WTC11 (cell line): ENCODE data around the gene ALPI. TPM values are rescaled to one million over a fixed set of nuclear protein-coding genes. Genes with fewer than 3 reads are reported as not detected.

Source experiments
- ATF2 ChIP-seq: sonication (generic); formaldehyde crosslinking; IDR thresholded peaks from 2 replicates; pipeline ENCODE4 v1.8.1; 2022; ENCODE audit warnings: low read depth, missing genetic modification reagents, borderline replicate concordance
- CDX4 ChIP-seq: fragments of 250-450 bp; sonication (Bioruptor Pico); IDR thresholded peaks from 2 replicates; pipeline ENCODE4 v1.9.0; 2021; ENCODE audit warnings: moderate library complexity, mild to moderate bottlenecking, inconsistent platforms, borderline replicate concordance
- ELF4 ChIP-seq: sonication (generic); formaldehyde crosslinking; IDR thresholded peaks from 2 replicates; pipeline ENCODE4 v1.8.1; 2022; ENCODE audit warnings: low read depth, mild to moderate bottlenecking, moderate library complexity, missing genetic modification reagents
- ESRRA ChIP-seq: sonication (generic); formaldehyde crosslinking; IDR thresholded peaks from 2 replicates; pipeline ENCODE4 v1.8.1; 2022; ENCODE audit warnings: mild to moderate bottlenecking, missing genetic modification reagents, borderline replicate concordance
- GRHL2 ChIP-seq: fragments of 250-450 bp; sonication (Bioruptor Pico); IDR thresholded peaks from 2 replicates; pipeline ENCODE4 v1.8.0; 2022; ENCODE audit warnings: mild to moderate bottlenecking, moderate library complexity; ENCODE audit not compliant: insufficient replicate concordance, severe bottlenecking
- JAZF1 ChIP-seq: fragments of 250-450 bp; sonication (Bioruptor Pico); IDR thresholded peaks from 2 replicates; pipeline ENCODE4 v1.9.0; 2021; ENCODE audit warnings: moderate library complexity, mild to moderate bottlenecking, inconsistent platforms
- MYBL2 ChIP-seq: sonication (generic); formaldehyde crosslinking; IDR thresholded peaks from 2 replicates; pipeline ENCODE4 v1.8.1; 2023; ENCODE audit warnings: mild to moderate bottlenecking, moderate library complexity, missing genetic modification reagents
- NFYB ChIP-seq: sonication (generic); formaldehyde crosslinking; conservative IDR thresholded peaks from 2 replicates; pipeline ENCODE4 v1.8.0; 2022; ENCODE audit warnings: low read depth, missing genetic modification reagents
- NR1H2 ChIP-seq: sonication (generic); formaldehyde crosslinking; IDR thresholded peaks from 2 replicates; pipeline ENCODE4 v1.9.0; 2021; ENCODE audit warnings: mild to moderate bottlenecking, moderate library complexity, missing genetic modification reagents
- PREB ChIP-seq: sonication (generic); formaldehyde crosslinking; IDR thresholded peaks from 2 replicates; pipeline ENCODE4 v1.8.1; 2022; ENCODE audit warnings: mild to moderate bottlenecking, missing genetic modification reagents, moderate library complexity, borderline replicate concordance
- SOX15 ChIP-seq: fragments of 250-450 bp; sonication (Bioruptor Pico); IDR thresholded peaks from 2 replicates; pipeline ENCODE4 v1.9.0; 2021; ENCODE audit warnings: mild to moderate bottlenecking
- SP1 ChIP-seq: sonication (generic); formaldehyde crosslinking; conservative IDR thresholded peaks from 2 replicates; pipeline ENCODE4 v1.8.1; 2022; ENCODE audit warnings: missing genetic modification reagents
- ZBTB21 ChIP-seq: sonication (generic); formaldehyde crosslinking; IDR thresholded peaks from 2 replicates; pipeline ENCODE4 v1.8.1; 2023; ENCODE audit warnings: mild to moderate bottlenecking, missing genetic modification reagents, borderline replicate concordance
- ZMAT4 ChIP-seq: fragments of 250-450 bp; sonication (Bioruptor Pico); IDR thresholded peaks from 2 replicates; pipeline ENCODE4 v1.9.0; 2021; ENCODE audit warnings: mild to moderate bottlenecking
- ZNF121 ChIP-seq: sonication (generic); formaldehyde crosslinking; IDR thresholded peaks from 2 replicates; pipeline ENCODE4 v1.8.0; 2023; ENCODE audit warnings: missing genetic modification reagents
- ZNF138 ChIP-seq: sonication (generic); formaldehyde crosslinking; conservative IDR thresholded peaks from 2 replicates; pipeline ENCODE4 v1.8.1; 2022; ENCODE audit warnings: mild to moderate bottlenecking, moderate library complexity, missing genetic modification reagents
- ZNF281 ChIP-seq: sonication (generic); formaldehyde crosslinking; IDR thresholded peaks from 2 replicates; pipeline ENCODE4 v1.8.0; 2023; ENCODE audit warnings: mild to moderate bottlenecking, missing genetic modification reagents
- ZNF317 ChIP-seq: sonication (generic); formaldehyde crosslinking; IDR thresholded peaks from 2 replicates; pipeline ENCODE4 v1.8.1; 2023; ENCODE audit warnings: low read depth, mild to moderate bottlenecking, moderate library complexity, missing genetic modification reagents, borderline replicate concordance
- total RNA-seq: library from RNA; stranded (reverse); gene quantifications from 3 replicates; pipeline ENCODE4 v1.2.3, GENCODE V29; 2021
- TF ChIP-seq, protein P1 (sequence below): sonication (generic); formaldehyde crosslinking; IDR thresholded peaks from 2 replicates; pipeline ENCODE4 v1.8.0; 2022; ENCODE audit warnings: mild to moderate bottlenecking, missing genetic modification reagents
- TF ChIP-seq, protein P2 (sequence below): fragments of 250-450 bp; sonication (Bioruptor Pico); IDR thresholded peaks from 2 replicates; pipeline ENCODE4 v1.8.0; 2021; ENCODE audit warnings: mild to moderate bottlenecking
- TF ChIP-seq, protein P3 (sequence below): fragments of 250-450 bp; sonication (Bioruptor Pico); IDR thresholded peaks from 2 replicates; pipeline ENCODE4 v1.9.0; 2021; ENCODE audit warnings: mild to moderate bottlenecking, borderline replicate concordance
- TF ChIP-seq, protein P4 (sequence below): sonication (generic); formaldehyde crosslinking; IDR thresholded peaks from 2 replicates; pipeline ENCODE4 v1.8.0; 2022; ENCODE audit warnings: mild to moderate bottlenecking, missing genetic modification reagents

The ALPI gene
- total RNA-seq, 1 experiment from 2014 or later, result not detected

DNA sequence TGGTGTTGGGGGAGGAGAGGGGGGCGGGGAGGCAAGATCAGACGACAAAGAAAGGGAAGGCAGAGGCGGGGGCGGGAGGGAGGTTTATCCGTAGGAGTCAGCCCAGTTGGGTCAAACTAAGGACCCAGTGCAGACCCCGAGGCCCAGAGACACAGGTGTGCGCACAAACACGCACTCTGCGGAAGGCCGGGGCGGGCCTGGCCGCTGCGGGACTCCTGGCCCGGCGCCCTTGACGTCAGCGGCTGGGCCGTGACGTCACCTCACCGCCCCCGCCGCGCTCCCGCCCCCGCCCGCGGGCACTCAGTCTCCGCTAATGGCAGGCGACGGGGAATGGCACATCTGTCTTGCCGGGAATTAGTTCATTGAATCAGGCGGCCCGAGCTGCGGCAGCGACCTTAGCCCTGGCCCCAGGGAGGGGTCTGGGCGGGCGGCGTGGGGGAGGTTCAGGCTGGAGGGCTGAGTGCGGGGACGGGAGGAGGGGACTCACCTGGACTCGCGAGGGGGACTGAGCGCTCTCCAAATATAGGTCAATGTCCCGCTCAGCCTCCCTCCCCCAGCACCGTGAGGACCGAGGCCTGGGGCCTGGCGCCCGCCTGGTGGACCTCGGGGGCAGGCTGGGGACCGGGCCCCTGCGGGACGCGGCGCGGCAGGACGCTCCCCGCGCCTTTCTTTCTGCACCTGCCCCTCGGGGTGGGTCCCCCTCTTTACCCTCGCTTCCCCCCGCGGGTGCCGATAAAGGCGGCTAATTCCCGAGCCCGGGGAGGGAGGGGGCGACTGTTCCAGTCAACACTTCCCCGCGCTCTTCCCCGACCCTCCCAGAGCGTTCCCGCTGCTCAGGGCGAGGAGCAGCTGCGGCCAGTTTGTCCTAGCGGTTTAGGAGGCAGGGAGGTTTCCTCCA is 47.2 kb downstream of the ALPI start (continued):
- TF ChIP-seq ZBTB21 (CRISPR knock-in tag) (peak; percentile 99), CDX4 (CRISPR knock-in tag) (no peak), ZNF121 (no peak), MYBL2 (CRISPR knock-in tag) (no peak), ESRRA (CRISPR knock-in tag) (no peak), NFYB (CRISPR knock-in tag) (no peak), ZNF138 (CRISPR knock-in tag) (no peak), JAZF1 (CRISPR knock-in tag) (no peak), ZNF281 (CRISPR knock-in tag) (no peak), PREB (no peak), GRHL2 (no peak), ZMAT4 (CRISPR knock-in tag) (no peak), ELF4 (CRISPR knock-in tag) (no peak), NR1H2 (CRISPR knock-in tag) (no peak), SOX15 (CRISPR knock-in tag) (no peak), ZNF317 (CRISPR knock-in tag) (no peak), SP1 (0 out of 2 replicates have a peak, but pooled peaks have one; percentile 15), ATF2 (CRISPR knock-in tag) (no peak)
- TF ChIP-seq, protein P1, sequence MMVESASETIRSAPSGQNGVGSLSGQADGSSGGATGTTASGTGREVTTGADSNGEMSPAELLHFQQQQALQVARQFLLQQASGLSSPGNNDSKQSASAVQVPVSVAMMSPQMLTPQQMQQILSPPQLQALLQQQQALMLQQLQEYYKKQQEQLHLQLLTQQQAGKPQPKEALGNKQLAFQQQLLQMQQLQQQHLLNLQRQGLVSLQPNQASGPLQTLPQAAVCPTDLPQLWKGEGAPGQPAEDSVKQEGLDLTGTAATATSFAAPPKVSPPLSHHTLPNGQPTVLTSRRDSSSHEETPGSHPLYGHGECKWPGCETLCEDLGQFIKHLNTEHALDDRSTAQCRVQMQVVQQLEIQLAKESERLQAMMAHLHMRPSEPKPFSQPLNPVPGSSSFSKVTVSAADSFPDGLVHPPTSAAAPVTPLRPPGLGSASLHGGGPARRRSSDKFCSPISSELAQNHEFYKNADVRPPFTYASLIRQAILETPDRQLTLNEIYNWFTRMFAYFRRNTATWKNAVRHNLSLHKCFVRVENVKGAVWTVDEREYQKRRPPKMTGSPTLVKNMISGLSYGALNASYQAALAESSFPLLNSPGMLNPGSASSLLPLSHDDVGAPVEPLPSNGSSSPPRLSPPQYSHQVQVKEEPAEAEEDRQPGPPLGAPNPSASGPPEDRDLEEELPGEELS (CRISPR knock-in tag), result no peak
- TF ChIP-seq, protein P2, sequence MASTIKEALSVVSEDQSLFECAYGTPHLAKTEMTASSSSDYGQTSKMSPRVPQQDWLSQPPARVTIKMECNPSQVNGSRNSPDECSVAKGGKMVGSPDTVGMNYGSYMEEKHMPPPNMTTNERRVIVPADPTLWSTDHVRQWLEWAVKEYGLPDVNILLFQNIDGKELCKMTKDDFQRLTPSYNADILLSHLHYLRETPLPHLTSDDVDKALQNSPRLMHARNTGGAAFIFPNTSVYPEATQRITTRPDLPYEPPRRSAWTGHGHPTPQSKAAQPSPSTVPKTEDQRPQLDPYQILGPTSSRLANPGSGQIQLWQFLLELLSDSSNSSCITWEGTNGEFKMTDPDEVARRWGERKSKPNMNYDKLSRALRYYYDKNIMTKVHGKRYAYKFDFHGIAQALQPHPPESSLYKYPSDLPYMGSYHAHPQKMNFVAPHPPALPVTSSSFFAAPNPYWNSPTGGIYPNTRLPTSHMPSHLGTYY, result no peak
- TF ChIP-seq, protein P3, sequence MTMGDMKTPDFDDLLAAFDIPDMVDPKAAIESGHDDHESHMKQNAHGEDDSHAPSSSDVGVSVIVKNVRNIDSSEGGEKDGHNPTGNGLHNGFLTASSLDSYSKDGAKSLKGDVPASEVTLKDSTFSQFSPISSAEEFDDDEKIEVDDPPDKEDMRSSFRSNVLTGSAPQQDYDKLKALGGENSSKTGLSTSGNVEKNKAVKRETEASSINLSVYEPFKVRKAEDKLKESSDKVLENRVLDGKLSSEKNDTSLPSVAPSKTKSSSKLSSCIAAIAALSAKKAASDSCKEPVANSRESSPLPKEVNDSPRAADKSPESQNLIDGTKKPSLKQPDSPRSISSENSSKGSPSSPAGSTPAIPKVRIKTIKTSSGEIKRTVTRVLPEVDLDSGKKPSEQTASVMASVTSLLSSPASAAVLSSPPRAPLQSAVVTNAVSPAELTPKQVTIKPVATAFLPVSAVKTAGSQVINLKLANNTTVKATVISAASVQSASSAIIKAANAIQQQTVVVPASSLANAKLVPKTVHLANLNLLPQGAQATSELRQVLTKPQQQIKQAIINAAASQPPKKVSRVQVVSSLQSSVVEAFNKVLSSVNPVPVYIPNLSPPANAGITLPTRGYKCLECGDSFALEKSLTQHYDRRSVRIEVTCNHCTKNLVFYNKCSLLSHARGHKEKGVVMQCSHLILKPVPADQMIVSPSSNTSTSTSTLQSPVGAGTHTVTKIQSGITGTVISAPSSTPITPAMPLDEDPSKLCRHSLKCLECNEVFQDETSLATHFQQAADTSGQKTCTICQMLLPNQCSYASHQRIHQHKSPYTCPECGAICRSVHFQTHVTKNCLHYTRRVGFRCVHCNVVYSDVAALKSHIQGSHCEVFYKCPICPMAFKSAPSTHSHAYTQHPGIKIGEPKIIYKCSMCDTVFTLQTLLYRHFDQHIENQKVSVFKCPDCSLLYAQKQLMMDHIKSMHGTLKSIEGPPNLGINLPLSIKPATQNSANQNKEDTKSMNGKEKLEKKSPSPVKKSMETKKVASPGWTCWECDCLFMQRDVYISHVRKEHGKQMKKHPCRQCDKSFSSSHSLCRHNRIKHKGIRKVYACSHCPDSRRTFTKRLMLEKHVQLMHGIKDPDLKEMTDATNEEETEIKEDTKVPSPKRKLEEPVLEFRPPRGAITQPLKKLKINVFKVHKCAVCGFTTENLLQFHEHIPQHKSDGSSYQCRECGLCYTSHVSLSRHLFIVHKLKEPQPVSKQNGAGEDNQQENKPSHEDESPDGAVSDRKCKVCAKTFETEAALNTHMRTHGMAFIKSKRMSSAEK (CRISPR knock-in tag), result no peak
- TF ChIP-seq, protein P4, sequence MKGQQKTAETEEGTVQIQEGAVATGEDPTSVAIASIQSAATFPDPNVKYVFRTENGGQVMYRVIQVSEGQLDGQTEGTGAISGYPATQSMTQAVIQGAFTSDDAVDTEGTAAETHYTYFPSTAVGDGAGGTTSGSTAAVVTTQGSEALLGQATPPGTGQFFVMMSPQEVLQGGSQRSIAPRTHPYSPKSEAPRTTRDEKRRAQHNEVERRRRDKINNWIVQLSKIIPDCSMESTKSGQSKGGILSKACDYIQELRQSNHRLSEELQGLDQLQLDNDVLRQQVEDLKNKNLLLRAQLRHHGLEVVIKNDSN (CRISPR knock-in tag), result no peak
